ENCODE data around the gene ARHGEF40. TPM values are rescaled to one million over a fixed set of nuclear protein-coding genes. Genes with fewer than 3 reads are reported as not detected.

Gene ARHGEF40
- total and polyA plus RNA-seq, 7 donors, result 12.5 to 48.5 (median 17.5) TPM

DNA sequence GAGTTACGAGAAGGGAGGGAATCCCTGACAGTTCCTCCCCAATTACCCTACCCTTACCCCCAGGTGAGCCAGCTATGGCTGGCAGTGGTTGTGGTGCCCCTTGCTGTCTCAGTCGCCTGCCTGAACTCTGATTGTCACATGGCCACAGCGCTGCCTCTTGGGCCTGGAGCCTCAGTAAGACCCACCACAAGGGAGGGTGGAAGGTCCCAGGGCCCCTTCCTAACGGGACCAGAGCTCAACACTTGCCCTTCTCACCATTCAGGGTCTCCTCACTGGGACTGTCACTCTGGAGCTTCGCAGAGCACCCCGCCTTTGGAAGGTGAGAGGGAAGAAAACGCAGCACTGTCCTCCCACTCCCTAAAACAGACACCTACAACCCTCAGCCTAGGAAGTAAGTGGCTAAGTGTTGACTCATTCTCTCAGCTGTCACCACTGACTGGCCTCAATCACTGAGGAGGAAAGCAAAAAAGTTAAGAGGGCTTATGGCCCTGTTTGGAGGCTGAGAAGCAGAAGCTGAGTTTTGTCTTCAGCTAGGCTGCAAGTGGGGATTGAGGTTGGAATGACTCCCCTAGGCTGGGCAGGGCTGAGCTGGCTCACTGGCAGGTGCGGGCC lies 31.8 kb downstream of the ARHGEF40 start:
- intact Hi-C loops (cut with DNase I), result loop anchor here (10.0 kb wide), 1 partner anchor 247 kb away; no protein-coding TSS in a partner anchor
- TF ChIP-seq POLR2AphosphoS5 (IDR thresholded peaks at IDR 0.05), result no peak
- TF ChIP-seq, protein P1, sequence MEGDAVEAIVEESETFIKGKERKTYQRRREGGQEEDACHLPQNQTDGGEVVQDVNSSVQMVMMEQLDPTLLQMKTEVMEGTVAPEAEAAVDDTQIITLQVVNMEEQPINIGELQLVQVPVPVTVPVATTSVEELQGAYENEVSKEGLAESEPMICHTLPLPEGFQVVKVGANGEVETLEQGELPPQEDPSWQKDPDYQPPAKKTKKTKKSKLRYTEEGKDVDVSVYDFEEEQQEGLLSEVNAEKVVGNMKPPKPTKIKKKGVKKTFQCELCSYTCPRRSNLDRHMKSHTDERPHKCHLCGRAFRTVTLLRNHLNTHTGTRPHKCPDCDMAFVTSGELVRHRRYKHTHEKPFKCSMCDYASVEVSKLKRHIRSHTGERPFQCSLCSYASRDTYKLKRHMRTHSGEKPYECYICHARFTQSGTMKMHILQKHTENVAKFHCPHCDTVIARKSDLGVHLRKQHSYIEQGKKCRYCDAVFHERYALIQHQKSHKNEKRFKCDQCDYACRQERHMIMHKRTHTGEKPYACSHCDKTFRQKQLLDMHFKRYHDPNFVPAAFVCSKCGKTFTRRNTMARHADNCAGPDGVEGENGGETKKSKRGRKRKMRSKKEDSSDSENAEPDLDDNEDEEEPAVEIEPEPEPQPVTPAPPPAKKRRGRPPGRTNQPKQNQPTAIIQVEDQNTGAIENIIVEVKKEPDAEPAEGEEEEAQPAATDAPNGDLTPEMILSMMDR (IDR thresholded peaks at IDR 0.05), result no peak
- no peak for TF ChIP-seq POLR2A (IDR thresholded peaks at IDR 0.05)
- no peak for TF ChIP-seq EP300 (IDR thresholded peaks at IDR 0.05)
- no peaks in the 10 kb centered on the region for H3K9me3 ChIP-seq
- H3K4me3 ChIP-seq, result no peak overlapping the region
- no peaks in the 10 kb centered on the region for H3K27me3 ChIP-seq
- H3K4me1 ChIP-seq, result peaks cover 0 to 63% (median 56%) of the 10 kb centered on the region in 4 donors
- 70 to 87% methylated on average over 8 of the region's 8 CpGs for WGBS, 2 donors
- H3K36me3 ChIP-seq, result no peaks in the 10 kb centered on the region
- no peak for DNase-seq
- peak overlapping the region in 1 of 4 donors; percentile 11 for H3K27ac ChIP-seq

DNA sequence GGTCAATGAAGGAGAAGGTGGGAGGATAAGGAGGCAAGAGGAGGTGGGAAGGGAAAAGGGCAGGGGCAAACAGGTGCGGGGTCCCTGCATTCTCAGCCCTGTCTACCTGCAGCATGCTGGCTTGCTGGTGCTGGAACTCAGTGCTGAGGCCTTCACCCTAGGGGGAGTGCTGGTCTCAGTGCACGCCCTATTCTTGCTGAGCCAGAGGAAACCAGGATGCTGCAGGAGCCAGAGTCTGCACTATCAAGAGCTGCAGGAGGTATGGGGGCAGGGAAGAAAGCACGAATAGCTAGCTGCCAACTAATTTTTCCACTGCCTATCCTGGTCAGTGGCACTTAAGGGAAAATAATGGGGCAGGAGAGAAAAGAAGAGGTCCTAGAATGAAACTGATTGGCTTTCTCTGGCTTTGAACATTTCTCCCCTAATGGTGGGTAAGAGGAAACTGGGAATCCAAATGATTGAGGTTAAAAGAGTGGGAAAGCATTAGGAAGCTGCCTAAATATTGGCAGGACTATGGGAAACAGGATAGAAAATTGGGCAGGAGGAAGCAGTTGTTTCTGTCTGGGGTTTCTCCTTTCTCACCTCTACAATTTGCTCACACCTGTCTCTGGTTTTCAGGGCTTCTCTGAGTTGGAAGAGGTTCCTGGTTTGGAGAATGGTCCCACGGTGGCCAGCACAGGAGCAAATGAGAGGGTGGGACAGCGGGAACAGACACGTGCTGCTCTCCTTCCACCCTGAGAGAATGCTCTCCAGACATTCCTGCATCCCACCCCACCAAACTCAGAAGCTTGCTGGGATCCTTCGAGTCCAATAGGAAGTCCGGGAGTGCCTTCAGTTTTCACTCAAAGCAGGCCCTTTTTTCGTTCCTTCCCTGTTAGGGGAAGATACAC lies 32.7 kb downstream of the ARHGEF40 start:
- no peak for TF ChIP-seq EP300 (IDR thresholded peaks at IDR 0.05)
- no peak for TF ChIP-seq POLR2AphosphoS5 (IDR thresholded peaks at IDR 0.05)
- TF ChIP-seq, protein P1 (IDR thresholded peaks at IDR 0.05), result no peak
- TF ChIP-seq POLR2A (IDR thresholded peaks at IDR 0.05), result no peak
- DNase-seq, result no peak
- H3K4me1 ChIP-seq, result peaks cover 0 to 60% (median 52%) of the 10 kb centered on the region in 4 donors
- peak overlapping the region; percentile 90 to 99 (median 96) for H3K27ac ChIP-seq
- no peaks in the 10 kb centered on the region for H3K9me3 ChIP-seq
- H3K36me3 ChIP-seq, result no peaks in the 10 kb centered on the region
- WGBS, 2 donors, result 11 to 21% methylated on average over 9 of the region's 9 CpGs
- intact Hi-C loops (cut with DNase I), result loop anchor here (10.0 kb wide), 1 partner anchor 248 kb away; no protein-coding TSS in a partner anchor
- H3K27me3 ChIP-seq, result no peaks in the 10 kb centered on the region
- H3K4me3 ChIP-seq, result peak overlapping the region; percentile 53 to 72 (median 59)

DNA sequence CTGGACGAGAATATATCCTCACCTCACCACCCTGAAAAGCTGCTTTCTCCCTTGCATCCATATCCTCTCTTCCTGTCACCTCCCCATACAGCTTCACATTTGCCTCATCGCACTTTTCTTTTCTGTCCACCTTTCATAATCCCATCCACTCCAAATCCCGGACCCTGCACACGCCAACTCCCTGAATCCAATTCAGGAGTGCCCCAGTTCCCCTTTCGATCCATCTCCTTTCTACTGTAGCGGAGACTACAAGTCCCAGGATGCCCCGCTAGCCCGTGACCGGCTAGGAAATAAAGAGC lies 33.3 kb downstream of the ARHGEF40 start:
- WGBS, 2 donors, result 0% methylated on average over 9 of the region's 9 CpGs
- H3K4me1 ChIP-seq, result peaks cover 0 to 60% (median 51%) of the 10 kb centered on the region in 4 donors
- intact Hi-C loops (cut with DNase I), result loop anchor here (10.0 kb wide), 1 partner anchor 249 kb away; no protein-coding TSS in a partner anchor

DNA sequence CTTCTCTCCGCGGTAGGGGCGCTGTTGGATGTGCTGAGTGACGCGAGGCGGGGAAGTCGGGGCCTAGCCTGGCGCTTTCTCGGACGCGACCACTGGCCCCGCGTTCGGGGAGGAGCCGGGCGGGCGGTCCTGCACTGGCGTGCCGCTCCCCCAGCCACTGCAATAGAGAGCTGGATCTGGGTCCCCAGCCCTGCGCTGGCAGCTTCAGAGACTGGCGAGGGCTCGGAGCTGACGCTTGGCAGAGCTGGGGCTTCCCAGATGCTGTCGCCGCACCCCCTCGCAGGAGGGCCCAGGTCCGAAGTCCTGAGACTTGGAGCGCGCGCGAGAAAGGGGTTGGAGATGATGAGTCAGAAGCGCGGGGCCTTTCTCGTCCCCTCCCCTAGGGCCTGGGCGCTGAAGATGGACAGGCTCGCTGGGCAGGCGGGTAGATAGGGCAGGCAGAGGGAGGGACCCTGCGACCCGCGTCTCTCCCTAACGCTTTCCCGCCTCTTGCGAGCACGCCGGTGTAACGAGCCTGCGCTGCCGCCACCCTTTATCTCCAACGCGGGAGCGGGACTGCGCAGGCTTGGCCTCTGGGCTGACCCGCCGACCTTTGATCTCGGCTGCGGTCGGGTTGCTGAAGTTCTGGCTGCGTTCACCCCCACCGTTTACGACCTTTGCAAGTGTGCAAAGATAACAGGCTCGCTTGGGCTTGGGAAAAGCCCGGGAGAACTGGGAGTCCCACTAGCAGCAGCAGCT lies 33.8 kb downstream of the ARHGEF40 start:
- intact Hi-C loops (cut with DNase I), result loop anchor here (1.0 to 10.0 kb wide), 3 partner anchors 12 to 249 kb away; partner anchors contain the start of gene ARHGEF40
- peak; percentile 98 for DNase-seq
- Histone ChIP-seq H3K27me3 (no peaks in the 10 kb centered on the region), H3K4me3 (peak overlapping the region; percentile 53 to 72 (median 59)), H3K36me3 (no peaks in the 10 kb centered on the region), H3K9me3 (no peaks in the 10 kb centered on the region), H3K27ac (peak overlapping the region; percentile 90 to 99 (median 96)), H3K4me1 (peaks cover 0 to 58% (median 50%) of the 10 kb centered on the region in 4 donors)
- WGBS, 2 donors, result 0% methylated on average over 62 of the region's 62 CpGs
- TF ChIP-seq, protein P1 (IDR thresholded peaks at IDR 0.05), result peak; percentile 74 to 88 (median 86)
- TF ChIP-seq EP300 (IDR thresholded peaks at IDR 0.05), result peak in 2 of 4 donors; percentile 13 to 54
- TF ChIP-seq POLR2A (IDR thresholded peaks at IDR 0.05), result peak; percentile 80 to 91
- peak; percentile 95 to 96 (median 96) for TF ChIP-seq POLR2AphosphoS5 (IDR thresholded peaks at IDR 0.05)

More for the DNA sequence above, 33.3 kb downstream of the ARHGEF40 start:
- peak overlapping the region; percentile 53 to 72 (median 59) for H3K4me3 ChIP-seq
- H3K27ac ChIP-seq, result peak overlapping the region; percentile 90 to 99 (median 96)
- no peaks in the 10 kb centered on the region for H3K9me3 ChIP-seq
- no peak for DNase-seq
- no peaks in the 10 kb centered on the region for H3K36me3 ChIP-seq
- TF ChIP-seq POLR2AphosphoS5 (IDR thresholded peaks at IDR 0.05), result peak in 1 of 4 donors; percentile 2
- TF ChIP-seq, protein P1 (IDR thresholded peaks at IDR 0.05), result no peak
- no peaks in the 10 kb centered on the region for H3K27me3 ChIP-seq
